ENCODE results near the gene CLIC5. TPM values are rescaled to one million over a fixed set of nuclear protein-coding genes. Genes with fewer than 3 reads are reported as not detected.

CLIC5 gene
- polyA plus RNA-seq, 1 donor (not counting 4 experiments of a cell fraction or from before 2014, with no cell fraction given), result 0.09 TPM

- dilution Hi-C loops (cut with MboI; ENCODE audit: extremely low pct_ligation_motif_present, low sequenced_read_pairs), result no loop called here
- no peak overlapping the region for H3K9ac ChIP-seq (ENCODE audit: control insufficient read depth, extremely low read depth, insufficient read depth, low read length)
- TF ChIP-seq CTCF (optimal IDR thresholded peaks at IDR 0.05 in 1 of 3, IDR thresholded peaks at IDR 0.05 in 1 of 3, conservative IDR thresholded peaks at IDR 0.05 in 1 of 3; ENCODE audit: extremely low read depth in 1 of 3, insufficient read depth in 2 of 3, low read length in 3 of 3), result no peak
- TF ChIP-seq EZH2 (IDR thresholded peaks at IDR 0.05; ENCODE audit: low read length), result no peak
- H3K4me2 ChIP-seq (ENCODE audit: control insufficient read depth, extremely low read depth, insufficient read depth, low read depth, low read length), result no peak overlapping the region
- H3K4me1 ChIP-seq (ENCODE audit: control insufficient read depth, extremely low read depth, insufficient read depth, low read length), result peaks cover 5% of the 10 kb centered on the region
- H3K9me1 ChIP-seq (ENCODE audit: control insufficient read depth, extremely low read depth, insufficient read depth, low read length), result no peaks in the 10 kb centered on the region
- FAIRE-seq, result no peak
- no peak overlapping the region for H3K27ac ChIP-seq (ENCODE audit: control insufficient read depth, insufficient read depth, low read length)
- H2AFZ ChIP-seq (ENCODE audit: control insufficient read depth, low read length), result no peak overlapping the region
- H3K9me3 ChIP-seq (ENCODE audit: control insufficient read depth, low read depth, low read length), result no peaks in the 10 kb centered on the region
- no peaks in the 10 kb centered on the region for H3K27me3 ChIP-seq (ENCODE audit: control insufficient read depth, extremely low read depth, insufficient read depth, low read length)
- H3K79me2 ChIP-seq (ENCODE audit: control insufficient read depth, insufficient read depth, low read length), result no peaks in the 10 kb centered on the region
- no peaks in the 10 kb centered on the region for H4K20me1 ChIP-seq (ENCODE audit: control insufficient read depth, extremely low read depth, insufficient read depth, low read length)
- DNase-seq (ENCODE audit: low read depth, low spot score), result no peak
- H3K36me3 ChIP-seq (ENCODE audit: control insufficient read depth in 2 of 2, extremely low read depth in 1 of 2, insufficient read depth in 2 of 2, low read length in 2 of 2), result no peaks in the 10 kb centered on the region
- H3K4me3 ChIP-seq (ENCODE audit: control insufficient read depth in 2 of 3, extremely low read depth in 1 of 3, insufficient read depth in 2 of 3, low read depth in 1 of 3, low read length in 3 of 3), result no peak overlapping the region
These were observed 13.9 kb upstream of the CLIC5 start for GRCh38 chr6:46029602-46030001.

- H3K4me2 ChIP-seq (ENCODE audit: control insufficient read depth, extremely low read depth, insufficient read depth, low read depth, low read length), result no peak overlapping the region
- DNase-seq (ENCODE audit: low read depth, low spot score), result no peak
- no peak overlapping the region for H3K27ac ChIP-seq (ENCODE audit: control insufficient read depth, insufficient read depth, low read length)
- no peaks in the 10 kb centered on the region for H3K79me2 ChIP-seq (ENCODE audit: control insufficient read depth, insufficient read depth, low read length)
- TF ChIP-seq CTCF (optimal IDR thresholded peaks at IDR 0.05 in 1 of 3, IDR thresholded peaks at IDR 0.05 in 1 of 3, conservative IDR thresholded peaks at IDR 0.05 in 1 of 3; ENCODE audit: extremely low read depth in 1 of 3, insufficient read depth in 2 of 3, low read length in 3 of 3) (no peak), EZH2 (IDR thresholded peaks at IDR 0.05; ENCODE audit: low read length) (no peak)
- dilution Hi-C loops (cut with MboI; ENCODE audit: extremely low pct_ligation_motif_present, low sequenced_read_pairs), result no loop called here
- H2AFZ ChIP-seq (ENCODE audit: control insufficient read depth, low read length), result no peak overlapping the region
- H3K9me1 ChIP-seq (ENCODE audit: control insufficient read depth, extremely low read depth, insufficient read depth, low read length), result no peaks in the 10 kb centered on the region
- no peak for FAIRE-seq
- no peak overlapping the region for H3K9ac ChIP-seq (ENCODE audit: control insufficient read depth, extremely low read depth, insufficient read depth, low read length)
- no peaks in the 10 kb centered on the region for H4K20me1 ChIP-seq (ENCODE audit: control insufficient read depth, extremely low read depth, insufficient read depth, low read length)
- H3K27me3 ChIP-seq (ENCODE audit: control insufficient read depth, extremely low read depth, insufficient read depth, low read length), result no peaks in the 10 kb centered on the region
- no peaks in the 10 kb centered on the region for H3K36me3 ChIP-seq (ENCODE audit: control insufficient read depth in 2 of 2, extremely low read depth in 1 of 2, insufficient read depth in 2 of 2, low read length in 2 of 2)
- no peak overlapping the region for H3K4me3 ChIP-seq (ENCODE audit: control insufficient read depth in 2 of 3, extremely low read depth in 1 of 3, insufficient read depth in 2 of 3, low read depth in 1 of 3, low read length in 3 of 3)
- no peaks in the 10 kb centered on the region for H3K9me3 ChIP-seq (ENCODE audit: control insufficient read depth, low read depth, low read length)
- no peaks in the 10 kb centered on the region for H3K4me1 ChIP-seq (ENCODE audit: control insufficient read depth, extremely low read depth, insufficient read depth, low read length)
These were observed 10.6 kb upstream of the CLIC5 start for GRCh38 chr6:46026307-46026706.
